HUES64 (cell line): ENCODE results near the gene NDUFB11.

Experiments
- H3K27ac ChIP-seq: 2 replicates; pipeline ENCODE4 v1.7.0; 2013; ENCODE audit warnings: low read depth, low read length, inconsistent platforms
- H3K27me3 ChIP-seq: 2 replicates; pipeline ENCODE4 v1.6.1; 2013; ENCODE audit warnings: mild to moderate bottlenecking, low read length; ENCODE audit not compliant: insufficient read depth
- H3K36me3 ChIP-seq: 2 replicates; pipeline ENCODE4 v1.6.1; 2013; ENCODE audit warnings: mild to moderate bottlenecking, low read length; ENCODE audit not compliant: insufficient read depth
- H3K4me1 ChIP-seq: 2 replicates; pipeline ENCODE4 v1.6.1; 2013; ENCODE audit warnings: mild to moderate bottlenecking, low read length, moderate library complexity; ENCODE audit not compliant: insufficient read depth
- H3K4me3 ChIP-seq: 2 replicates; pipeline ENCODE4 v1.5.1; 2013; ENCODE audit warnings: mild to moderate bottlenecking, low read length, moderate library complexity
- H3K9ac ChIP-seq: 2 replicates; pipeline ENCODE4 v1.6.1; 2013; ENCODE audit warnings: mild to moderate bottlenecking, low read depth, low read length
- H3K9me3 ChIP-seq: 2 replicates; pipeline ENCODE4 v1.6.1; 2013; ENCODE audit warnings: low read depth, low read length; ENCODE audit not compliant: insufficient read depth
- WGBS: fragments of 150-250, 120-280 bp; methylation state at CpG from one replicate; pipeline ENCODE4 v1.1.7; 2013; ENCODE audit warnings: missing lambda C conversion rate; 5-methylcytosine and 5-hydroxymethylcytosine counted together

The NDUFB11 gene

DNA sequence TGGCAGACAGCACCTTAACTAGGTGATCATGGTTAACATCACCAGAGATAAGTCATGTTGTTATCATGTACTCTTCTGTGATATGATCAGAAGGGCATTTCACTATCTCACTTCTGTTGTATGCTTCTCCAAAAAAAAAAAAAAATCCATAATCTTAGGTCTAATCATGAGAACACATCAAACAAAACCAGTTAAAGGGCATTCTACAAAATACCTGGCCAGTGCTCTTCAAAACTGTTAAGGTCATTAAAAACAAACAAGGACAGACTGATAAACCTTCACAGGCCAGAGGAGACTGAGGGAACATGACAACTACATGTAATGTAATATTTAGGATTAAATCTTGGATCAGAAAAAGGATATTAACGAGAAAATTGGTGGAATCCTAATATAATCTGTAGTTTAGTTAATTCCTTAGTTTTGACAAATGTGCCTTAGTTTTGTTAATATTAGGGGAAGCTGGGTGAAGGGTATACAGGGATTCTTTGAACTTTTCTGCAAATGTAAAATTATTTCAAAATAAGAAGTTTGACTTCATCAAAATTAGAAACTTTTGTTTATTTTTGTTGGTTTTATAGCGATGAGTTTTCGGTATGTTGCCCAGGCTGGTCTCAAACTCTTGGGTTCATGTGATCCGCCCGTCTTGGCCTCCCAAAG lies 18.6 kb upstream of the NDUFB11 start:
- Histone ChIP-seq H3K36me3 (peaks cover 7% of the 10 kb centered on the region; the same call in 1 of the 2 replicates), H3K4me3 (no peak overlapping the region), H3K4me1 (no peaks in the 10 kb centered on the region), H3K27me3 (no peaks in the 10 kb centered on the region), H3K9me3 (no peaks in the 10 kb centered on the region), H3K27ac (no peak overlapping the region), H3K9ac (no peak overlapping the region)
- 97% methylated on average over 5 of the region's 5 CpGs for WGBS

DNA sequence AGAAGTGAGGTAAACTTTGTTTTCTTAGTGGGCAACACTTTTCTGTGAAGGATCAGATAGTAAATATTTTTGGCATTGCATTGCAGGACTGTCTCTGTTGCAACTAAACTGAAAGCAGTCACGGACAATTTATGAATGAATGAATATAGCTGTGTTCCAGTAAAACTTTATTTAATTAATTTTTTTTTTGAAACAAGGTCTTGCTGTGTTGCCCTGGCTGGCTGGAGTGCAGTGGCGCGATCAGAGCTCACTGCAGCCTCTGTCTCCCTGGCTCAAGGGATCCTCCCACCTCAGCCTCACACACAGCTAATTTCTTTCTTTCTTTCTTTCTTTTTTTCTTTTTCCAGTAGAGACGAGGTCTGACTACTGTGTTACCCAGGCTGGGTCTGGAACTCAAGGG lies 16.3 kb upstream of the NDUFB11 start:
- Histone ChIP-seq H3K27me3 (no peaks in the 10 kb centered on the region), H3K9ac (no peak overlapping the region), H3K9me3 (no peaks in the 10 kb centered on the region), H3K4me1 (no peaks in the 10 kb centered on the region), H3K36me3 (peaks cover 24% of the 10 kb centered on the region), H3K27ac (no peak overlapping the region), H3K4me3 (no peak overlapping the region)
- WGBS = 95% methylated on average over 4 of the region's 4 CpGs

DNA sequence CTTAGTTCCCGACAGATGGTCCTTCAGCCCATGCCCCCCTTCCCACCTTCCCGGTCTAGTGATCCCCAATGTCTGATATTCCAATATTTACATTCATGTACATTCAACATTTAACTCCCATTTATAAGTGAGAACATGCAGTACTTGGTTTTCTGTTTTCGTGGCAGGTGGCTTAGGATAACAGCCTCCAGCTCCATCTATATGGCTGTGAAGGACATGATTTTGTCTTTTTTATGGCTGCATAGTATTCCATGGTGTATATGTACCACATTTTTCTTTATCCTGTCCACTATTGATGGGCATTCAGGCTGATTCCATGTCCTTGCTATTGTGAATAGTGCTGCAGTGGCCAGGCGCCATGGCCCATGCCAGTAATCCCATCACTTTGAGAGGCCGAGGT lies 14.3 kb upstream of the NDUFB11 start:
- Histone ChIP-seq H3K4me1 (no peaks in the 10 kb centered on the region), H3K36me3 (peaks cover 36% of the 10 kb centered on the region), H3K9me3 (no peaks in the 10 kb centered on the region), H3K27ac (no peak overlapping the region), H3K27me3 (no peaks in the 10 kb centered on the region), H3K9ac (no peak overlapping the region), H3K4me3 (no peak overlapping the region)
- WGBS = 100% methylated on average over 5 of the region's 5 CpGs

DNA sequence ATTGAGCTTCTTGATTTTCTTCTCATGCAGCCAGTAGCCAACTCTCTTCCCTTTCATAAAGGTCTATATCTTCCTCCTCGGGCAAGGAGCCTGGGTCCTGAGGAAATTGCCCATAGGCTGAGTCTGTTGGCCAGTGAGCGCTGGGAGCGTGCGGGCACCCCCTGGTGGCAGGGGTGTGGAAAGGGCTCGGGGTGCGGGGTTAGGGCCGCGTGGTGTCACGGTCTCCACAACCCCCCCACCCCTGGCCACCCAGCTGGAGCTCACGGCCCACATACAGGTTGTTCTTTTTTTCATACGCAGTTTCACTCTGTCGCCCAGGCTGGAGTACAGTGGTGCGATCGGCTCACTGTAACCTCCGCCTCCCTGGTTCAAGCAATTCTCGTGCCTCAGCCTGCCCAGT lies 13.6 kb upstream of the NDUFB11 start:
- Histone ChIP-seq H3K9ac (no peak overlapping the region), H3K4me3 (no peak overlapping the region), H3K9me3 (no peaks in the 10 kb centered on the region), H3K4me1 (no peaks in the 10 kb centered on the region), H3K36me3 (peaks cover 41% of the 10 kb centered on the region), H3K27ac (no peak overlapping the region), H3K27me3 (no peaks in the 10 kb centered on the region)
- WGBS = 97% methylated on average over 13 of the region's 16 CpGs

DNA sequence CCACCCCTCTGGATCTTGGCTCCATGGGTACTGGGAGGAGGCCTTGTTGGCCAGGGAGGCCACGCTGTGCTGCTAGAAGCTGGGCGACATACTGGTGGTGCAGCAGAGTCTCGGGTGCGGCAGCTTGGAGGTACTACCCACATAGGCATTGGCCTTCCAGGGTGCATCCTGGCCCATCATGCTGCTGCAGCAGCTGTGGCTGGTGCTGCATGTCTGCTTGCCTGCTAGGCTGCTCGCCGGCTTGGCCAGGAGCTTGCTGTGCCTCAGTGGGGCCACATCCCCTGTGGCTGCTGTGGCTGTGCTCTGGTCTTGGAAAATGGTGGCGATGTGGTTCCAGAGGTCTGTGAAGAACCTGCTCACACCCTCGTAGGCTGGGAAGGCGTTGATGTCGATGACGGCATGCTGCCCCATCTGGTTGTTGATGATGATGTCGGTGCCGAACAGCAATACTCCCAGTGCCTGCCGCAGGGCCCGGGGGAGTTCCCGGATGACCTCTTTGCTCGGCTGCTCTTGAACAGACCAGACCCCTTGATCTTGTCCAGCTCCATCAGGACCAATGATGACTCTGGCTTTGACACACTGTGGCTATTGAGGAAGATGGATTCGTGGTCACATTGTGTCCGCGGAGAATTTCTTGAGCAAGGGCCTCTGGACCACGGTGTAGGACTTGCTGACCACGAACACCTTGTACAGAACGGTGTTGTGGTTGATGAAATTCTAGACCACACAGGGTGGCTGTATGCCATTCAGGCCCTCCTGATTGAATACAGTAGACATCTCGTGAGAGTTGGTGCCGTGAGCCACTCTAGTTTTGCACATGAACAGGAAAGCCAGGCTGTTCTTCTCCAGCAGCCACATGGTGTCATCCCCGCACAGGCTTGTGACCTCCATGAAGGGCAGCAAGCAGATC lies 12.4 kb upstream of the NDUFB11 start:
- Histone ChIP-seq H3K9ac (no peak overlapping the region), H3K4me1 (no peaks in the 10 kb centered on the region), H3K36me3 (peaks cover 42% of the 10 kb centered on the region), H3K9me3 (no peaks in the 10 kb centered on the region), H3K4me3 (no peak overlapping the region), H3K27ac (no peak overlapping the region), H3K27me3 (no peaks in the 10 kb centered on the region)
- WGBS = 98% methylated on average over 26 of the region's 26 CpGs

DNA sequence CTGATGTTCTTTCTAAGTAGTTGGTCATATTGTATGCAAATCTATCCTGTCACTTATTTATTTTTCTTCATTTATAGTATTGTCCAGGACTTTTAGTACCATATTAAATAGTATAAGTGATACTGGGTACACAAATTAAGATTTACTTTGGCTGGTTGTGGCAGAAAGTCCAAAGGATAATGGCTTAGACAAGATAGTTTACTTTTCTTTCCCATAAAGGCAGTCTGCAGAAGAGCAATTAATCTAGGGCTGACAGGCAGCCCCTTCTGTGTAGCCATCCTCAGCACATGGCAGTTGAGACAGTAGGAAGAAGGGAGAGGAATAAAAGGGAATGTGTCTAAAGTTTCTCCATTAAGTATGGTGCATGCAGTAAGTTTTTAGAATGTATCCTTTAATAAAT lies 6.9 kb upstream of the NDUFB11 start:
- Histone ChIP-seq H3K36me3 (peaks cover 48% of the 10 kb centered on the region), H3K27me3 (no peaks in the 10 kb centered on the region), H3K9ac (no peak overlapping the region), H3K4me1 (0 out of 2 replicates have a peak, but pooled peaks cover 4% of the 10 kb centered on the region), H3K9me3 (no peaks in the 10 kb centered on the region), H3K4me3 (no peak overlapping the region), H3K27ac (no peak overlapping the region)

DNA sequence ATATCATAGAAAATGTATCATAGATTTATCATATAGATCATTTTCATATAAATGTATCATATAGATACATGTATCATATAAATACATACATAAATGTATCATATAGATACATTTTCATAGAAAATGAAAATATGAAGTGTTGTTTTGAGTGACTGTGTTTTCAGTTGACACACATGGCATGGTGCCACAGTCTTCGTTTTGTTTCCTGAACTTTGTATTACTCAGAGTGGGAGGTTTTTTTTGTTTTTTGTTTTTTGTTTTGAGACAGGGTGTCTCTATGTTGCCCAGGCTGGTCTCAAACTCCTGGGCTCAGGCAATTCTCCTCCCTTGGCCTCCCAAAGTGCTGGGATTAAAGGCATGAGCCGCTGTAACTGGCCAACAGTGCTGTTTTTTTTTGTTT lies 4.4 kb upstream of the NDUFB11 start:
- Histone ChIP-seq H3K27ac (no peak overlapping the region), H3K9ac (no peak overlapping the region), H3K9me3 (no peaks in the 10 kb centered on the region), H3K4me3 (no peak overlapping the region), H3K4me1 (0 out of 2 replicates have a peak, but pooled peaks cover 5% of the 10 kb centered on the region), H3K27me3 (no peaks in the 10 kb centered on the region), H3K36me3 (peaks cover 33% of the 10 kb centered on the region)
- 94% methylated on average over 2 of the region's 2 CpGs for WGBS

DNA sequence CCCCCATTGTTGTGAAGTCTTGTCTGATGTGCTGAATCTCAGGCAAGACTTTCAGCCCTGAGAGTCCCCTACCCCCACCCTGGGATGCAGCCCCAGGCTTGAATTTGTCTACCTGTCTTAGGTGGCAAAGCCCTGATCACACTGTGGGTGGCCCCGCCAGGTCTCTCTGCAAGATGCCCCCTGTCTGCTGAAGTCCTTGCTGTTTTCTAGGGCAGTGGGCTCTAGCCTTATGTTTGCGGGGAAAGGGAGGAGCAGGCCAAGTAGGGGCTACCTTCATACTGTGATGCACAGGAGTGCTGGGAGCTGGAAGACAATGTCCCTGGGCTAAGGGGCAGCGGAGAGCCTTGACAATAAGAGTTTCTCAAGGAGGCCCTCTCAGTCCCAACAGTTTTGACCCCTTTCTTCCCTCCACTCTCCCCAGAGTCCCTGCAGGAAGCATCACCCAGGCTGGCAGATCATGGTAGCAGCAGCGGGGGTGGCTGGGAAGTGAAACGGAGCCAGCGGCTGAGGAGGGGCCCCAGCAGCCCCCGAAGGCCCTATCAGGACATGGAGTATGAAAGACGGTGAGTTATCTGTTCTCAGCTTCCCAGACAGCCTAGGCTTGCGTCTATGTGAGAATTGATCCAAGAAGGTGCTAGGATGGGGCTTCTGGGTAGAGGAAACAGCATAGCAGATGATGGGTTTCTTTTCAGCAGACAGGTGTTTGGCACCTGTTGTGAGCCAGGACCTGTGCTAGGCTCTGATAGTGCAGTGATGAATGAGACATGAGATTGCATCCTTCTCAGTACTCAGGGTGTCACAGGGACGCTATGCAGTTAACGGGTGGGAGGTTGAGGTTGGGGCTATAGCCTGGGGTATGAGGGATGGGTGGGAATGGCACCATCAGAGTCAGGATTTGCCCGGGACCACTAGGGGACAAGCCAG lies 2.7 kb upstream of the NDUFB11 start:
- 0 out of 2 replicates have a peak, but pooled peaks cover 5% of the 10 kb centered on the region for H3K4me1 ChIP-seq
- no peaks in the 10 kb centered on the region for H3K9me3 ChIP-seq
- WGBS = 88% methylated on average over 12 of the region's 12 CpGs
- peak overlapping the region; percentile 98 for H3K4me3 ChIP-seq
- H3K27ac ChIP-seq = no peak overlapping the region
- no peaks in the 10 kb centered on the region for H3K27me3 ChIP-seq
- peaks cover 32% of the 10 kb centered on the region for H3K36me3 ChIP-seq
- H3K9ac ChIP-seq = no peak overlapping the region

DNA sequence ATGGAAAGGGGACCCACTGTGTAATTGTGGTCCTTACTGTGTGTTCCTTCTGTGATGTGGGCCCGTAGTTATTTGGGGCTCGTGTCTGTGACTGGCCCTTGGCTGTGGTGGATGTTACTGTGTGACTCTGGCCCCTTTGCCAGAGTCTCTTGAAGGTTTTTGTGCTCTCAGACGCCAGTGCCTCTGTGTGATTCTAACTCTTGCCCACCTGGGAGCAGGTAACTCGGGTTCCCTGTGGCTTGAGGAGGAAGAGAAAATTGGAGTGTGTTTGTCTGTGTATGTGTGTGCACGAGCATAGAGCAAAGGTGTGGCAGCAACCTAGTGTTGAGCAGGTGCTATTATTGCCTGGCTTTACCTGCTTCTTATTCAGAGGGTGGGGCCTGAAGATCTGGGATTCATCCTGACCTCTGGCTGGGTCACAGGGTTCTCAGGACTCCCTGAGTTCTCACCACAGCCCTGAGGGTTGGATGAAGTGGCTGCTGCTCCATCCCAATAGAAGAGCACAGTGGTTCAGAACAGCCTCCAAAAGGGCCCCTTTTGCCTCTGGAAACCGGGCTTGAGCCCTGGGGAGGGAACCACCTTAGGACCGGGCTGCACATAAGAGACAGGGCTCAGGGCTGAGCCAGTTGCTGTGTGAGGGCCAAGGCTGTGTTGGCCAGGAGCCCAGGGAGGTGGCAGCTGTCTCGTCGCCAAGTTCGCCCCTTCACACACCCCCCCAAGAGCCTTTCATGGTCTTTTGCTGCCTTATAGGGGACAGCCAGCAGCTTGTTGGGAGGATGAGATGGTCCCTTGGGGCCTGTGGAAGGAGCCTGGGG lies 1.8 kb upstream of the NDUFB11 start:
- H3K9ac ChIP-seq = peak overlapping the region; percentile 95
- H3K4me3 ChIP-seq = peak overlapping the region; percentile 98
- no peak overlapping the region for H3K27ac ChIP-seq
- no peaks in the 10 kb centered on the region for H3K27me3 ChIP-seq
- WGBS = 19% methylated on average over 7 of the region's 10 CpGs
- 0 out of 2 replicates have a peak, but pooled peaks cover 5% of the 10 kb centered on the region for H3K4me1 ChIP-seq
- peaks cover 29% of the 10 kb centered on the region for H3K36me3 ChIP-seq
- no peaks in the 10 kb centered on the region for H3K9me3 ChIP-seq

DNA sequence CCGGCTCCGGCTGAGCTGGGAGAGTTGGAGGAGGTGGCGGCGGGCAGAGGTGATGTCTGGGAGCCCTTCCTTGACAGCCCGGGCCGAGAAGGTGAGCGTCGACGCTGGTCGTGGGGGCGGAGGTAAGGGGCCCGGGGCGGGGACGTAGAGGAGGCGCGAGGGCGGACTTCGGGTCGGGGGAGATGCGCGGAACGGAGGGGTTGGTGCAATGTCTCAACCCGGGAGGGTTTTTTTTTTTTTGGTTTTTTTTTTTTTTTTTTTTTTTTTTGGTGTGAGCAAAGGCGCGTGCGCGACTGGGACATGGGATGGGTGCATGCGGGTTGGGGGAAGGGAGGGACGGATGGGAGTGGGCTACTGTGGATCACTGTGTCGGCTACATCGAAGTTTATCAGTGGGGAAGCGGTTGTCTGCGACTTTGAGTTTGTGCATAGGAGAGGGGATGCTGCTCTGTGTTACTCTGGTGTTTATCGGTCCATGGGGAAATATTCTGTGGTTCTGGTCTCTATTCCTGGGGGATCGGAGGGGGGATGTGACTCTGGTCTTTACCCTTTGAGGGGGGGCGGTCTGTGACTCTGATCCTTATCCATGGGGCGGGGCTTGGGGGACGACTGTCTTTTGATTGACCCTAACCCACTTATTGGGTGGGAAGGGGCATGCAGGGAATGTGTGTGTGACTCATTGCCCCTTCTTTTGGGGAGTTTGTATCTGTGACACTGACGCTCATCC lies 1.1 kb upstream of the NDUFB11 start:
- Histone ChIP-seq H3K27me3 (no peaks in the 10 kb centered on the region), H3K9me3 (no peaks in the 10 kb centered on the region), H3K9ac (peak overlapping the region; percentile 95), H3K4me3 (peak overlapping the region; percentile 98), H3K4me1 (0 out of 2 replicates have a peak, but pooled peaks cover 5% of the 10 kb centered on the region), H3K27ac (peak overlapping the region; percentile 97), H3K36me3 (peaks cover 25% of the 10 kb centered on the region)
- 1% methylated on average over 39 of the region's 39 CpGs for WGBS
